Activated CD8-positive, alpha-beta memory T cell treated with anti-CD3 and anti-CD28 coated beads for 24 hours (primary cell): ENCODE results near the gene MRPS30.
"Not testable (repeated sequence)": the region's sequence is repeated elsewhere in the genome, so short reads cannot be mapped to it uniquely, and the experiment has no call there.

ENCODE experiments used
- DNase-seq: peaks from one replicate; pipeline ENCODE4 v3.0.0-alpha.2; 2020

MRPS30 gene

DNA sequence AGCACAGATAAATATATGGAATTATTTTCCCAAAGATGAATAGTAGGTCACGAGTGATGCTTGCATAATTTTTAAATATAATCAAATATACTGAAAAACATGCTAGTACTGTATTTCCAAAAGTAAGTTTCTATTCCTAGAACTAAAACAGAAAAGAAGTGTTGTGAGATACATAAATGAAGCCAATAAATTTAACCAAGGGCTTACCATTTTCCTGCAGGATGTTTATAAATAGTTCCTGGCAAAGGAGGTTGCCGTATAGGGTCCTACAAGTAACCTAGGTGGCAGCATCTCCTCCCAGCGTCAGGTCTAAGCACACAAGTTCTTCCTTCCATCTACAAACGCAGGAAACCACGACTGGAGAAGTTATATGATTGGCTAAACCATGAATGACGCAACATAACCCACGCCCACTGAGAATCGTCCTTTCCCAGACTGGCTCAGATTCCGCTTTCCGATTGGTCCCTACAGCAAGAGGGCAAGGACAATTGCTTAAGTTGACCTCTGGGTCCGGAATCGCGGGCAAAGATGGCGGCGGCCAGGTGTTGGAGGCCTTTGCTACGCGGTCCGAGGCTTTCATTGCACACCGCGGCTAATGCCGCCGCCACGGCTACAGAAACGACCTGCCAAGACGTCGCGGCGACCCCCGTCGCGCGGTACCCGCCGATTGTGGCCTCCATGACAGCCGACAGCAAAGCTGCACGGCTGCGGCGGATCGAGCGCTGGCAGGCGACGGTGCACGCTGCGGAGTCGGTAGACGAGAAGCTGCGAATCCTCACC is at the start of gene MRPS30:
Gene MRPS30, plus strand, starts transcription at position 513 of the 780 bp plus-strand sequence. Its CDS starts 16 bp downstream, at position 529.
- peak; percentile 89 for DNase-seq

DNA sequence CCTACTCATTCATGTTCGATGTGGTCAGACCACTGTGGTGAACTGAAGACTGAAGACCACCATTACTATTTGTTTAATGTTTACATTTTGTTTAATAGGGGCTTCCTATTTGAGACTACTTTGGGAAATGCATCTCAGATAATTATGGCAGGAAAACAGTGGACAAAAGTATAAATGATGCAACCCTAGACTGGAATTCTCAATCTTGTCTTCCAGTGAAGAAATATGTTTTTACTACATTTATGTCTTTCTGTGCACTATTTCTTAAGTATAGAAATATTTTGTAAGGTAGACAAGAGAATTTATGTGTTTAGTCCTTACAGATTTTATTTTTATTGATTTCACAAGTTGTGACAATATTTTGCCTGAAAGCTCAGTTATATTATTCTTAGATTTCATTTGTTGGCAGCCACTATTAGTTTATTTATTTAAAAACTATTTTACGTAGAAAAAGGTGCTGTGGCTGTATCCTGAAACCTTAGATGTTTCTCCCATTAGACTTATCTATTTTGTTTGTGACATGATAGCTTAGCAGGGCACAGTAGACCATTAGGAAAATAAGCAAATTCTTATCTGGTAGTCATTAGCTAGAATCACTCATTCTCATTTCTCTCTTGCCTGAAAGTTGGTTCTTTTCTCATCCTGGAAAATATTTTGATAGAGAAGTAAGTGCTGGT is 39.4 kb upstream of the MRPS30 start:
- DNase-seq: no peak

DNA sequence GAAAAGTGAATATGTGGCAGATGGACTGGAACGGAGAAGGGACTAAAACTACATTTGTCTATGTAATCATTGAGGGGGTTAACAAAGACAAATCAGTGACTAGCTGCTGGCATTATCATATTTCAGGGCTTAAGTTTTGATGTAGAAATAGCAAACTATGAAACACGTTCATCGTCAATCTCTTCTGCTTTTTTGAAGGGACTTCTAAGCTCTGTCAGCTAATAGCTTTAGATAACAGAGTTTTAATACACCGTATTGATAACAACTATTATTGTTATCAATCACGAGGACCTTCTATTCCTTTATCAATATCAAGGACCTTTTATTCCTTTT is 38.9 kb upstream of the MRPS30 start:
- DNase-seq: no peak

DNA sequence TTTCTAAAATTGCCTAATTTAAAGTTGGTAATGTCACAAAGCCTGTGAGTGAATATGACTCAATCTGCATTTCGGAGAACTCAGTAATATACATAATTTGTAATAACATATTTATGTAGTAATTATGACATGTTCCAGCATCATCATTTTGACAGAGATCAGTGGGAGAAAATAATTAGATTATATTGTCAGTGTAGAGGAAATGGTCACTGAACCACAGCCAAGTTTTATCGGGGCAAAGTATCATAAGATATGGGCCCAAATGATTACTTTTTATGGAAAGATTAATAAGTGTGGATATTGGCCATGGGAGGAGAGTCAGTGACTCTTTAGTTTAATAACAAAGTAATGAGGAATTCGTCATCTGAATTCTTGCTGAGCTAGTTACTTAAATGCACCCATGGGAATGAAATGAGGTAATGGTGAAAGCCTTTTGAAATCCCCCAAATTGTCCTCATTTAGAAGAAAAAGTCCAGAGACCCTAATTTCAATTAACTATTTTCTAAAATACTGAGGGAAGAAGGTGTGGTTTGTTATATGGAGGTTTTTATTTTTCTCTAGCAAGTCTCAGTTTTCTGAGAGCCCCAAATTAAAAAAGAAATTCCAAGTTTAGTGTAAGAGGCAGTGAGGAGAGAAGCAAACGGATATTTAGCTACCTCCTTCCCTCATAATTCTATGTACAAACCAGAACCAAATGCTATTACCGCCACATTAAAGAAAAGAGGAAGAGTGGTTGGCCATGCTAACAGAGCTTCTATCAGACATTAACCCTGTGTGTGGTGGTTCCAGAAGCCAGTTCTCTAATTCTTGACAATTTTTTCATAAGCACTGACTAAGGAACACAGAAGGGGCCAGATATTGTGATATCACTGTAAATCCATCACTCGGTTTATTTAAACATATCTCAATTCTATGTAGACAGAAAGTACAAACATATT is 37.7 kb upstream of the MRPS30 start:
- DNase-seq: no peak

DNA sequence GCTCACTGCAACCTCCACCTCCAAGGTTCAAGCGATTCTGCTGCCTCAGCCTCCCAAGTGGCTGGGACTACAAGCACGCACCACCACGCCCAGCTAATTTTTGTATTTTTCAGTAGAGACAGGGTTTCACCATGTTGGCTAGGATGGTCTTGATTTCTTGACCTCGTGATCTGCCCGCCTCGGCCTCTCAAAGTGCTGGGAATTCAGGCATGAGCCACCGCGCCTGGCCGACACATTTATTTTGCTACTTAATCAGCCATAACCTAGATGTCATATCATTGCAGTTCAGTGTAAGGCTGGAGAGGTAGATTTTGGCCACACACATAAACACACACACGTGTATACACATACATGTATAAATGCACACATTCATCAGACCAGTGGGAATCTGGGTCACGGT is 36.4 kb upstream of the MRPS30 start:
- DNase-seq: not testable (repeated sequence)

DNA sequence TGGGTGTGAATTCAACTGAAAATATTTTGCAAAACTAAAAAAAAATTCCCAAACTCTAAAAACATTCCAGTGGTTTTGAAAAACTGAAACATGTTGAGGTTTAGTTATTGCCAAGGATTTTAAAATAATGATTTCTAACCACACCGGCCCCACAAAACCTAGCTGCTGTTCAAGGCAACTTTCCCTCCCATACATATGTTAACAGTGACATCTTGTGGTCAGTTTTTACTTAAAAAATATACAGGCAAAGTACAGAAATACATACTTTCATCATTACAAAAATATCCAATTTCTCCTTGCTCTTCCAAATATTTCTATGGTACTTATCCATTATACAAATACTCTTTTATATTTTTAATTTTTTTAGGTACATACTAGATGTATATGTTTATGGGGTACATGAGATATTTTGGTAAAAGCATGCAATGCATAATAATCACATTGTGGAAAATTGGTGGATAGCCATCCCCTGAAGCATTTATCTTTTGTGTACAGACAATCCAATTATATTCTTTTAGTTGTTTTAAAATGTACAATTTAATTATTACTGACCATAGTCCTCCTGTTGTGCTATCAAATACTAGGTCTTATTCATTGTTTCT is 34.4 kb upstream of the MRPS30 start:
- no peak for DNase-seq

DNA sequence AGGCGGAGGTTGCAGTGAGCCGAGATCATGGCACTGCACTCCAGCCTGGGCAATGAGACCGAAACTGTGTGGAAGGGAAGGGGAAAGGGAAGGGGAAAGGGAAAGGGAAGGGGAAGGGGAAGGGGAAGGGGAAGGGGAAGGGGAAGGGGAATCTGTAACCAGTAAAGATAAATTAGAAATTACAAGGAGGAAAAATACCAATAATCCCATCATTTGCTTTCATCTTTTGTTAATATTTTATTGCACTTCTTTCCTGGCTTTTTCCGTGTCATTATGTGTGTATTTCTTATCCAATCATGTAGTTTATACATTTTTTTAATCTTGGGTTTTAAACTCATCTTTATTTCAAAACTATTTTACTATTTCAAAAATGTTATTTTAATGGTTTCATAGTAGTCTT is 29.6 kb upstream of the MRPS30 start:
- DNase-seq: no peak

DNA sequence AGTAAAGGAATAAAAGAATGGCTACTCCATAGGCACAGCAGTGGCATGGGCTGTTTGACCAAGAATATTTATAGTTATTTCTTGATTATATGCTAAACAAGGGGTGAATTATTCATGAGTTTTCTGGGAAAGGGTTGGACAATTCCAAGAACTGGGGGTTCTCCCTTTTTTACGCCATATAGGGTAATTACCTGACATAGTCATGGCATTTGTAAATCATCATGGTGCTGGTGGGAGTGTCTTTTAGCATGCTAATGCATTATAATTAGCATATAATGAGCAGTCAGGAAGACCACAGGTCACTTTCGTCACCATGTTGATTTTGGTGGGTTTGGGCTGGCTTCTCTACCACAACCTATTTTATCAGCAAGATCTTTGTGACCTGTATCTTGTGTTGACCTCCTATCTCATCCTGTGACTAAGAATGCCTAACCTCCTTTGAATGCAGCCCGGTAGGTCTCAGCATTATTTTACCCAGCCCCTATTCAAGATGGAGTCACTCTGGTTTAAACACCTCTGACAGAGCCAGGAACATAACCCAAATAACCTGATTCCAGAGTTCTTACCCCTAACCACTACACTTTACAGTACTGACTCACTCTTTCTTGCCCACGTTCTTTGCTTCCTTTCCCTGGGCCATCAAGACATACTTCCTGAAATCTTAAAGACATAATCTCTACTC is 25.0 kb upstream of the MRPS30 start:
- DNase-seq: no peak

DNA sequence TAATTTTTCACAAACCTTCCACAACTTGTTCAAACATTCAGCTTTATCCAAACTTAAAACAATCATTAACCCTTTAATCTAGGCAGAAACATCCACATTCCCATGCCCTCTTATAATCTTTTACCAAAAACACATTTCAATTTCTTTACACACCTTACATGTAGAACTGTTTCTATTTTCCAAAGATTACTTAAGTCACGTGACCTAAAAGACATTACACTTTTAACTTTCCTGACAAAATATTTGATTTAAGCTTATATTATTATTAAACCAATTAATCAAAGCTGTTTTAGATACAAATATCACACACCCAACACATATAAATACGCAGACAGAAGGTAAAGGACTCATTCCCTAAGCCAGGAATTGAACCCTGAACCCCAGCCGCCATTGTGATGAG is 21.0 kb upstream of the MRPS30 start:
- no peak for DNase-seq

DNA sequence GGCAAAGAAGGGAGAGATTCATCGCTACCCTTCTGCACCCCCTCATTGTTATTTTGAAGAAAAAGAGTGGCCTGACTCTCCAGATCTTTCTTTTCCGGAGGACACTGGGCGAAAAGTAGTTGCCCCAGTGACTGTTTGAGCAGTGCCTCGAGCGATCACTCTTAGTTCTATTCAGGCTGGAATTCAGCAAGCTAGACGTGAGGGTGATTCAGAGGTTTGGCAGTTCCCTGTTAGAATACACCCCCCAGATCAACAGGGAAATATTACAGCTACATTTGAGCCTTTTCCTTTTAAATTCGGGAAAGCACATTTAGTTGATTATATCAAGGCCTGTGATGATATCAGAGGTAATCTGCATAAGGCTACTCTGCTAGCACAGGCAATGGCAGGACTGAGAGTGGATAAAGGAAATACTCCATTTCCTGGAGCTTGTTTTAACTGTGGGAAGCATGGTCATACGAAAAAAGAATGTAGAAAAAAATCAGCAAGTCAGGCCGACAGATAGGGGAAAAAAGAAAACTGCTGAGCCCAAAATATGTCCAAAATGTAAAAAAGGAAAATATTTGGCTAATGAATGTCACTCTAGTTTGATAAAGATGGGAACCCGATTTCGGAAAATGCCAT is 19.3 kb upstream of the MRPS30 start:
- DNase-seq: not testable (repeated sequence)

DNA sequence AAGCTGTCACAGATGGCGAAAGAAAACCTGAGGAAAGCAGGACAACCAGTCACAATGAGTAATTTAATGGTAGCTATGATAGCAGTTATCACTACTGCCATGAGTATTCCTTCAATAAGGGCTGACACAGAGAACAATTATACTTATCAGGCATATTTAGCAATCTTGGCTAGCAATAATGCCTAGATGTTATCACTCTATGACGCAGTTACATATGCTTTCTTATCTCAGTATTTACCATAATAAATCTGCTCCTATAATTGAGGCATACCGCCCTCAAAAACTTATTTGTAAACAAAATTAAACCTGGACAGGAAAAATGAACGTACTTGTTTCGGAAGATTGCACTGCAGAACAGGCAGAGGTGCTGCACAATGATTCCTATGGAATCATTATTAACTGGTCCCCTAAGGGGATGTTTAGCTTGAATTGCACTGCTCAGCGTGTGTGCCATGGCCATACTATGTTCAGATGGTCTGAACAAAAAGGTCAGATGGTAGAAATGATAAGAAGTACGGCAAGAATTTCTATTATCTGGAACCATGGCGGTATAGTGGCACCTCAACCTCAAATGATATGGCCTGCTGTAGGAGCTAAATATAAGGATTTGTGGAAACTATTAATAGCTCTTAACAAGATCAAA is 16.6 kb upstream of the MRPS30 start:
- not testable (repeated sequence) for DNase-seq

DNA sequence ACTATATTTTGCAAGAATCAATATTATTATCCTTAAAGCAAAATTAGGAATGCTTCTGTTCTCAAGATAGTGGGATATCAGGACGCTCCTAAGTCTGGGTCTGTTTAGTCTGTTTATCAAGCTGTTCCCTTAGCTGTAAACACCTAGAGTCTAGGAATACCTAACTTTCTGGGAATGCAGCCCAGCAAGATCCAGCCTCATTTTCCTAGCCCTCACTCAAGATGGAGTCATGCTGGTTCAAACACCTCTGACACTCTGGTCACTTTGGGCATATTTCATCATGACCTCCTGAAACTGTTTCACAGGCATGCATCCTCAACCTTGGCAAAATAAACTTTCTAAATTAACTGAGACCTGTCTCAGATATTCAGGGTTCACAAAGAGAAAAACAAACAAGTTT is 14.4 kb upstream of the MRPS30 start:
- DNase-seq: no peak

DNA sequence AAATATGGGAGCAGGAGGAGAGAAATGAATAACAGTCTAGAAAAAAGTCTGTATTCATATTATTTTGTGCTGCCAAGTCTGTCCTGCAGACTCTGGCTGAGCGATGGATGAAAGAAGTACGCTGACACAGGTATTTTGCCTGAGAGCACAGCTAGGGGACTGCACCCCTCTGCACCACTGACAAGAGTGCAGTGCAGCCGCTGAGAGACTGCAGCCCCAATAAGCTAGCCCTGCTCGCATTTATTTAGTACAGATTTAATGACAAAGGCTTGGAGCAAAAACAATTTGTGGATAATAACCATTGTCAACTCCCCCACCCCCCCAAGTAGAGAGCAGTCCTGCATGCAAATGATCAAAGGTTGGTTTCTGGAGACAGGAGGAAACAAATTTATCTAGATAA is 13.3 kb upstream of the MRPS30 start:
- DNase-seq: no peak

DNA sequence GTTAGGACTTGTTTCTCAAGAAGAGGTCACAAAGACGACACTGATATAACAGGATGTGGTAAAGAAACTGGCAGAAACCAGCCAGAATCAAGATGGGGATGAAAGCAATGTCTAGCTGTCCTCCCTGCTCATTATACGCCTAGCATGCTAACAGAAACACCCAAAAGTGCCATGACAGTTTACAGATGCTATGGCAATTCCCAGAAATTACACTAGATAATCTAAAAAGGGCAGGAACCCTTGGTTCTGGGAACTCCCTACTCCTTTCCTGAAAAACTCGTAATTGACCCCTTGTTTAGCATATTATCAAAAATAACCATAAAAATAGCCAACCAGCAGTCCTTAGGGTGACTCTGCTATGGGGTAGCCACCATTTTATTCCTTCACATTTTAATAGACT is 10.9 kb upstream of the MRPS30 start:
- DNase-seq: no peak

DNA sequence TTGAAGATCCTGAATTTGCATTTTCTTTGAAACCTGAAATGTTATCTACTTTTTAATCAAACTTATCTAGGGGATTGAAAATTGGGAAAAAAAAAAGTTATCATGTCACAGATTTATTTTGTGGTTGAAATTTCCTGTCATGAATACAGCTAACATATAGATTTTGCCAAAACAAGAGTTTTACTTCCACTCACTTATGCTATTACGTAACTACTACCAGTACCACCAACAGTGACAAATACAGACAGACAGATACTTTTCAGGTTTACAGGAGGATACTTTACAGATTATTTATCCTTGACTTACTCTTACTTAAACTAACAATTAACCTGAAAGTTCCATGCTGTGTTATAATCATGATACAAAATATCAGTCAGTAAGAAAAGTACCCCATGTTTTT is 6.8 kb upstream of the MRPS30 start:
- no peak for DNase-seq

DNA sequence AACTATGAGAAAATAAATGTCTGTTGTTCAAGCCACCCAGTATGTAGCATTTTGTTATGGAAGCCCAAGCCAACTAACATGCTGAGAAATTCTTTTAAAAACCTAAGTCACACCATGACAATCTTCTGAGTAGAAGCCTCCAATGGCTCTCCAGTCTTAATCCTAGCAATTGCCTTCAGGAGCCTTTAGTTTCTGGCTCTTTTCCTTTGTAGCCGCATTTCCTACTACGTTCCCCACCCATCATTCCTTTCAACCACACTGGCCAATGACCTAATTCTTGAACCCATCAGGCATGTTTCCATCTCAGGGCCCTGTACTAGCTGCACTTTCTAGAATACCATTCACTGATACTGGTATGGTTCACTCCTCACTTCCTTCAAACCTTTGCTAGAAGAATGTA is 2.1 kb upstream of the MRPS30 start:
- no peak for DNase-seq

DNA sequence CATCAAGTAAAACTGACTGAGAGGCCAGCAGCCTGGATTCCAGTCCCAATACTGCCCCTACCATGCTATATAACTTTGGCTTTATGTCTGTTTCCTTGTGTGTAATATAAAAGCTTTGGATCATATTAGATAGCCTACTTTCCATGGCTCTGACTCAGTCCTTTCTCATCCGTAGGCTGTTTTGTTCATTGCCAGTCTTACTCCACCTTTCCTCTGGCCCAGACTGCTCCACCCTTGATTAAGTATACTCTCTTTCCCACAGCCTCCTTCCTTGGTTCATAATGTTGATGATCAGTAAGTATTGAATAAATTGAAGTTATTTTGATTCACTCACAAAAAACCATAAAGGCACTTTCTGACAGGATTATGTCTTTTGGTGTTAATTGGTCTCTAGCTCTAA is 1.5 kb upstream of the MRPS30 start:
- DNase-seq: no peak

DNA sequence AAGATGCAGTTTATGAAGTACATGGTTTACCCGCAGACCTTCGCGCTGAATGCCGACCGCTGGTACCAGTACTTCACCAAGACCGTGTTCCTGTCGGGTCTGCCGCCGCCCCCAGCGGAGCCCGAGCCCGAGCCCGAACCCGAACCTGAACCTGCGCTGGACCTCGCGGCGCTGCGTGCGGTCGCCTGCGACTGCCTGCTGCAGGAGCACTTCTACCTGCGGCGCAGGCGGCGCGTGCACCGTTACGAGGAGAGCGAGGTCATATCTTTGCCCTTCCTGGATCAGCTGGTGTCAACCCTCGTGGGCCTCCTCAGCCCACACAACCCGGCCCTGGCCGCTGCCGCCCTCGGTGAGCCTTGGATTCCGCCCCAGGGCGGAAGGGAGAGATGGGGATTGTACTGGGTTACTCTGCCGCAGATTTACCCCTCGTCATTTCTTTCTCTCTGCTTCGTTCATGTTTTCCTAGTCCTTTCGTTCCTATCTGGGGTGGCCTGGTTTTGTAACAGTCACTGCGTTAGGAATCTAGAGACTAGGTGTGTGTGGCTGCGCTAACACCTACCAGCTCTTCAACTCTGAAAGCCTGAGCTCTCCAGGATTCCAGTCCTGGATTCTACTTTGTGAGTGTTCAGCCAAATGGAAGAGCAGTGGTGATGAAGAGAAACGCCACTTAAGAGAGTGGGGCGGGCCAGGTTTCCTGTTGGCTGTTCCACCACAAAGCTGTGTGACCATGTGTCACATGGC is 638 bp downstream of the MRPS30 start:
- DNase-seq: no peak

DNA sequence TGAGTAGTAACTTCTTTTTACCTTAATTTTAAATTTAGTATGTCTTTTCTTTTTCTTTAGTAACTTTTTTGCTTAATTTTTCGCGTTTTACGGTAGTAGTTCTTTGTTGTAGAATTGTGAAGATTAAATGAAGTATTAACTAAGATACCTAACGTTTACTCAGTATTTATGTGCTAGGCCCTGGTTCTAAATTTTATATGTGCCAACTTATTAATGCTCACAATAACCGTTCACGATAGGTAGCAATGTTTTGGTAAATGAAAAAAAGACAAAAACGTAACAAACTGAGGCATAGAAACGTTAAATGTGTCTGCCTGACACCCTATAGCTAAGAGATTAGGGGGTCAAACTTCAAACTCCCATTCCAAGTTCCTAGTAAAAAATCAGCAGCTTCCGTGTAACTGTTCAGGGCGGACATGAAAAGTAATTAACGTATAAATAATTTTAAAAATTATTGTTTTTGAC is 1.2 kb downstream of the MRPS30 start:
- DNase-seq: no peak

DNA sequence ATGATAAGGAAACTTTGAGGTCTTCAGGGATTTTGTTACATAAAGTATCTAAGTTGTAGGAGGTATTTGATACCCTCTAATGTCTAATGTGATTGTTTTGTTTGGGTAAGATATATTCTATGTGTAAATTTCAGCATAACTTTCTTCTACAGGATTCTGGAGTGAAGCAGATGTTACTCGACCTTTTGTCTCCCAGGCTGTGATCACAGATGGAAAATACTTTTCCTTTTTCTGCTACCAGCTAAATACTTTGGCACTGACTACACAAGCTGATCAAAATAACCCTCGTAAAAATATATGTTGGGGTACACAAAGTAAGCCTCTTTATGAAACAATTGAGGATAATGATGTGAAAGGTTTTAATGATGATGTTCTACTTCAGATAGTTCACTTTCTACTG is 6.0 kb downstream of the MRPS30 start:
- DNase-seq: no peak

DNA sequence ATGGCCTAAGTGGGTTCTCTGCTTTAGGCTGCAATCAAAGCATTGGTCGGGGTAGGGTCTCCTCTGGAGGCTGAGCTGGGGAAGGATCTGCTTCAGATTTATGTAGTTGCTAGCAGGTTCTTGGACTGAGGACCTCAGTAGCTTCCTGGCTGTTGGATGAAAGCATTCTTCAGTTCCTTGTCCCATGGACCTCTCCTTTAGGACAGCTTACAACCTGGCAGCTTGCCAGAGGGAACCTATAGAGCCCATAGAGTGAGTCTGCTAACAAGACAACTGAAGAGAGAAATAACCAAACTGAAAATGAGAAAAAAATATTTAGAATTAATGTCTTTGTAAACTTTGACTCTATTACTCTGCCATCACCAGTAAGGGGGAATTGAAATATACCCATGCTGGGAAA is 12.4 kb downstream of the MRPS30 start:
- no peak for DNase-seq
